SU-DHL-6 (cell line): ENCODE results near the gene SETD1B.

Source experiments
- H2AFZ ChIP-seq: fragments of 200-600 bp; sonication (generic); 2 replicates; pipeline ENCODE4 v1.6.1; 2014; ENCODE audit warnings: low read depth, mild to moderate bottlenecking, moderate library complexity, mixed read lengths, antibody characterized with exemption, low read length; ENCODE audit not compliant: severe bottlenecking
- H3F3A ChIP-seq: fragments of 200-600 bp; shearing (Covaris generic); 2 replicates; pipeline ENCODE4 v1.6.0; 2016; ENCODE audit warnings: antibody characterized with exemption, mild to moderate bottlenecking; ENCODE audit not compliant: insufficient read depth
- H3K27ac ChIP-seq: fragments of 200-600 bp; sonication (generic); 2 replicates; pipeline ENCODE4 v1.5.1; 2016; ENCODE audit warnings: low read depth, mild to moderate bottlenecking, low read length, moderate library complexity, mixed read lengths
- H3K27me3 ChIP-seq: fragments of 200-600 bp; sonication (generic), shearing (Covaris generic); 2 replicates; pipeline ENCODE4 v1.6.0; 2014; ENCODE audit warnings: mild to moderate bottlenecking, low read length
- H3K36me3 ChIP-seq: fragments of 200-600 bp; sonication (generic); 2 replicates; pipeline ENCODE4 v1.6.1; 2014; ENCODE audit warnings: mild to moderate bottlenecking, low read length, mixed read lengths
- H3K4me2 ChIP-seq: fragments of 300-600, 200-600 bp; shearing (Covaris generic), sonication (generic); 2 replicates; pipeline ENCODE4 v1.6.0; 2014; ENCODE audit warnings: low read length, low read depth, mild to moderate bottlenecking; ENCODE audit not compliant: poor library complexity, severe bottlenecking
- H3K4me3 ChIP-seq: fragments of 200-600 bp; sonication (generic); 2 replicates; pipeline ENCODE4 v1.5.1; 2014; ENCODE audit warnings: antibody characterized with exemption, low read length, mild to moderate bottlenecking, mixed read lengths; ENCODE audit not compliant: insufficient read depth, poor library complexity, severe bottlenecking
- H3K79me2 ChIP-seq: fragments of 200-600 bp; sonication (generic); 2 replicates; pipeline ENCODE4 v1.6.1; 2014; ENCODE audit warnings: mild to moderate bottlenecking, low read length, moderate library complexity; ENCODE audit not compliant: insufficient read depth
- H3K9ac ChIP-seq: fragments of 200-600 bp; sonication (generic); 2 replicates; pipeline ENCODE4 v1.7.0; 2014; ENCODE audit warnings: mild to moderate bottlenecking, low read length
- H3K9me2 ChIP-seq: fragments of 200-600 bp; sonication (generic); replicated peaks from 2 replicates; pipeline ENCODE4 v1.6.1; 2014; ENCODE audit warnings: low read length; ENCODE audit not compliant: insufficient read depth
- H3K9me3 ChIP-seq: fragments of 200-600 bp; sonication (generic); 2 replicates; pipeline ENCODE4 v1.6.1; 2014; ENCODE audit warnings: low read length, mixed read lengths; ENCODE audit not compliant: insufficient read depth
- H4K20me1 ChIP-seq: fragments of 200-600 bp; sonication (generic); 2 replicates; pipeline ENCODE4 v1.6.1; 2014; ENCODE audit warnings: low read depth, mild to moderate bottlenecking, antibody characterized with exemption, low read length, moderate library complexity, mixed read lengths
- CTCF ChIP-seq: fragments of 200-600 bp; sonication (generic); IDR thresholded peaks from one replicate; pipeline ENCODE4 v1.5.1; 2017; ENCODE audit warnings: antibody characterized with exemption, mild to moderate bottlenecking, low read length, moderate library complexity; ENCODE audit not compliant: insufficient read depth, poor library complexity, severe bottlenecking
- EZH2phosphoT487 ChIP-seq: fragments of 200-600 bp; sonication (generic), shearing (Covaris generic); conservative IDR thresholded peaks from 2 replicates; pipeline ENCODE4 v1.6.1; 2018; ENCODE audit warnings: mild to moderate bottlenecking, antibody characterized with exemption, low read length, moderate library complexity, mixed read lengths

SETD1B gene

GRCh38 chr12:121823727-121824115 is 19.9 kb downstream of the SETD1B start:
- Histone ChIP-seq H3K9me3 (no peaks in the 10 kb centered on the region), H3K9ac (no peak overlapping the region), H3F3A (no peaks in the 10 kb centered on the region), H2AFZ (no peak overlapping the region), H3K9me2 (no peaks in the 10 kb centered on the region), H3K79me2 (no peaks in the 10 kb centered on the region), H4K20me1 (no peaks in the 10 kb centered on the region), H3K4me3 (no peak overlapping the region), H3K4me2 (no peak overlapping the region), H3K27me3 (no peaks in the 10 kb centered on the region), H3K36me3 (0 out of 2 replicates have a peak, but pooled peaks cover 2% of the 10 kb centered on the region), H3K27ac (no peak overlapping the region)
- TF ChIP-seq EZH2phosphoT487 (no peak), CTCF (no peak)

GRCh38 chr12:121825041-121825523 is 21.3 kb downstream of the SETD1B start:
- Histone ChIP-seq H3K4me3 (no peak overlapping the region), H4K20me1 (no peaks in the 10 kb centered on the region), H3K9me3 (no peaks in the 10 kb centered on the region), H3K9me2 (no peaks in the 10 kb centered on the region), H3K9ac (no peak overlapping the region), H3F3A (no peaks in the 10 kb centered on the region), H2AFZ (no peak overlapping the region), H3K36me3 (0 out of 2 replicates have a peak, but pooled peaks cover 7% of the 10 kb centered on the region), H3K27me3 (no peaks in the 10 kb centered on the region), H3K27ac (no peak overlapping the region), H3K79me2 (no peaks in the 10 kb centered on the region), H3K4me2 (no peak overlapping the region)
- TF ChIP-seq CTCF: no peak
- TF ChIP-seq EZH2phosphoT487: no peak

GRCh38 chr12:121826318-121827150 is 22.7 kb downstream of the SETD1B start:
- Histone ChIP-seq H3K9me3 (no peaks in the 10 kb centered on the region), H2AFZ (no peak overlapping the region), H3F3A (no peaks in the 10 kb centered on the region), H3K36me3 (peaks cover 12% of the 10 kb centered on the region; the same call in 1 of the 2 replicates), H3K27ac (no peak overlapping the region), H3K4me3 (no peak overlapping the region), H3K9me2 (no peaks in the 10 kb centered on the region), H4K20me1 (no peaks in the 10 kb centered on the region), H3K79me2 (no peaks in the 10 kb centered on the region), H3K9ac (no peak overlapping the region), H3K27me3 (no peaks in the 10 kb centered on the region), H3K4me2 (no peak overlapping the region)
- no peak for TF ChIP-seq CTCF
